Retinal pigment epithelial cell (primary cell): ENCODE data around the gene PLXNC1.

Experiments used
- DNase-seq: peaks from one replicate; pipeline ENCODE4 v3.0.0-alpha.2; 2010; ENCODE audit warnings: low read depth
- H3K4me3 ChIP-seq: 2 replicates; pipeline ENCODE4 v1.5.1; 2011; ENCODE audit warnings: mild to moderate bottlenecking, low read length, control low read depth, moderate library complexity
- TF ChIP-seq, protein P1 (sequence below): conservative IDR thresholded peaks from 2 replicates; pipeline ENCODE4 v1.5.1; 2011; ENCODE audit warnings: low read depth, low read length, control low read depth, inconsistent platforms

Gene PLXNC1

DNA sequence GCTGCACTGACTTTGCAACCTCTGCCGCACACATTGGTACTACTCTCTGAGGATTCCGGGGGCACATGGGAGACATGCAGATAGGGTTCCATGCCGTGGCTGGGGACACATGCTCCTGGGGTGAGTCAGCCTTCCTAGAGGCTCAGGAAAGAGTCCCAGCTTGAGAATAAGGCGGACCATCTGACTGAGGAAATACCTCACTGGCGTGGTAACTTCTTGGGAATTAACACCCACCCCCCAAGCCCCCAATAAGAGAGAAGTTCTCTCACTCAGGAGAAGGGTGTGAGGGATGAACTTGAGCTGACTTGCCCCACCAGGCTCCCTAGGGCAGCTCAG, 23.2 kb downstream of the PLXNC1 start:
- no peak overlapping the region for H3K4me3 ChIP-seq
- TF ChIP-seq, protein P1, sequence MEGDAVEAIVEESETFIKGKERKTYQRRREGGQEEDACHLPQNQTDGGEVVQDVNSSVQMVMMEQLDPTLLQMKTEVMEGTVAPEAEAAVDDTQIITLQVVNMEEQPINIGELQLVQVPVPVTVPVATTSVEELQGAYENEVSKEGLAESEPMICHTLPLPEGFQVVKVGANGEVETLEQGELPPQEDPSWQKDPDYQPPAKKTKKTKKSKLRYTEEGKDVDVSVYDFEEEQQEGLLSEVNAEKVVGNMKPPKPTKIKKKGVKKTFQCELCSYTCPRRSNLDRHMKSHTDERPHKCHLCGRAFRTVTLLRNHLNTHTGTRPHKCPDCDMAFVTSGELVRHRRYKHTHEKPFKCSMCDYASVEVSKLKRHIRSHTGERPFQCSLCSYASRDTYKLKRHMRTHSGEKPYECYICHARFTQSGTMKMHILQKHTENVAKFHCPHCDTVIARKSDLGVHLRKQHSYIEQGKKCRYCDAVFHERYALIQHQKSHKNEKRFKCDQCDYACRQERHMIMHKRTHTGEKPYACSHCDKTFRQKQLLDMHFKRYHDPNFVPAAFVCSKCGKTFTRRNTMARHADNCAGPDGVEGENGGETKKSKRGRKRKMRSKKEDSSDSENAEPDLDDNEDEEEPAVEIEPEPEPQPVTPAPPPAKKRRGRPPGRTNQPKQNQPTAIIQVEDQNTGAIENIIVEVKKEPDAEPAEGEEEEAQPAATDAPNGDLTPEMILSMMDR = no peak
- DNase-seq = no peak

DNA sequence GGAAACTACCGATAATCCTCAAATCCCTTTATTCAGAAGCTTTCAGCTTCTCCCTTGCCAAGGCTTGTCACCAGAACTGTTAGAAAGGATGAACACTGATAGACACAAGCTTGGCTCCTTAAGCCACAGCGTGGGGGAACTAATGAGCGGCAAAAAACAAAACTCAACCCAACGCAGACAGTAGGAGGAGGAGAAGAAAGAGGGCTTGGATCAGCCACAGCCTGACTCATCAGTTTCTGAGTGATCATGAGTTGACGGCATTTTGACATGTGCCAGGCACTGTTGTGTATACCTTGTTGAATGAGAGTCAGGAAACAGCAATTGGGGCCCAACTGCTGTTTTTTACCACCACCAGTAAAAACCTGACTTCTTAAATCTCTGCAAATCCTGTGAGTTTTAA, 23.7 kb downstream of the PLXNC1 start:
- no peak for DNase-seq
- H3K4me3 ChIP-seq = no peak overlapping the region
- TF ChIP-seq, protein P1 = no peak

DNA sequence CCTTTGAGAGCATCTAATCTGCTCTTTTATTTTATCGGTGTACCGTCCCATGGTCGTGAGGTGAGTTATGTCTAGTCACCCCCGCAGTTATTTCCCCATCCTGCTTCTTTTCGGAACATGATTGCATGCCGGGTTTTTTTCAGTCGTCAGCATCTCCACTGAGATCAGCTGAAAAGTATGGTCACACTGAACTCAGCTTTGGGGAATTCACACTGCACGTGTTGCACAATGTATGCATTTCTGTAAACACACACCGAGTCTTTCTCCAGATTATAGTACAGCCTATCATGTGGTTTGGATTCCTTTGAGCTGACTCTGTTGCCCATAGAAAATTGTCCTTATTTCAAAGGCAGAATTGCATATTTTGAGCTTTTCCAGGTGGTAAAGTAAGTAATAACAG, 24.6 kb downstream of the PLXNC1 start:
- no peak overlapping the region for H3K4me3 ChIP-seq
- TF ChIP-seq, protein P1 = no peak
- DNase-seq = peak; percentile 66

DNA sequence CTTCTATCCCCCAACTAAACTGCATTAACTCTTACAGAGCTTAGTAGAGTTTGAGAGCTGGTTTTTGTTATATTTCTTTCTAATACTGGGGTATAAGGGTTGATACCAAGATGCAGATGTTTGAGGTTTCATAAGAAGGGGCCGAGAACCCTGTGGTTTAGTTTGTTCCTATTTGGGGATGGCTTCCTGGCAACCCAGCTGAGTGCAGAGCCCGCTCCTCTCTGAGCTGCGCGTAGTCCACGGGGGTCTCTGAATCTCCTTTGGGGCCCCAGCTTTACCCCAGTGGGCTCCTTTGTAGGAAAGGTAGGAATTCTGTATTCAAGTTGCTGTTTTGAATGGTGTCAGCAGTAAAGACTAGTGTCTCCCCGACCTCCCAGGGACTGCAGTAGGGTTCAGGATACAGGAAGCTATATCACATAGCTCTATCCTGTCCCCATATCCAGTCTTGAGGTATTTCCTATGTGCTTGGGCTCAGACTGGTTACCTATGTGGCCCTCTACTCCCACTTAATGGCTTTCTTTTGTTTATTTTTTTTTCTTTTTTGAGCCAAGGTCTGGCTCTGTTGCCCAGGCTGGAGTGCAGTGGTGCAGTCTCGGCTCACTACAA, 25.4 kb downstream of the PLXNC1 start:
- no peak overlapping the region for H3K4me3 ChIP-seq
- no peak for DNase-seq
- TF ChIP-seq, protein P1 = no peak

DNA sequence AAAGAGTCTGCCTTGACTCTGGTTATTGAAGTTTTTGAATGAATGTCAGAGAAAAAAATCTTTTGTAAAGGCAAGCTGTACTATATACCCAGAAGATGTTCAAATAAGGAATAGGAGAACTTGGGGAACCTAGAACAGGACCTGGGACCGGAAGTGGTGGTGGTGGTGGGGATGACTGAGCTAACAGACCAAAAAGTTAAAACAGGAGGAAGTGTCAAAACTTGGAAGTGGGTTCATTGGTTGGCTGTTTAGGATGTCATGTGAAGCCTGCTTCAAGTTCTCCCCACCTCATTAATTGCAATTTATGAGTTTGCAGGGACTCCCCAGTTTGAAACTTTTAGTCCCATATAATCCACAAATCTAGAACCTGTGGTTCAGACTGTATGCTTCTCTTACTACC, 26.2 kb downstream of the PLXNC1 start:
- DNase-seq = no peak
- H3K4me3 ChIP-seq = no peak overlapping the region
- TF ChIP-seq, protein P1 = no peak

DNA sequence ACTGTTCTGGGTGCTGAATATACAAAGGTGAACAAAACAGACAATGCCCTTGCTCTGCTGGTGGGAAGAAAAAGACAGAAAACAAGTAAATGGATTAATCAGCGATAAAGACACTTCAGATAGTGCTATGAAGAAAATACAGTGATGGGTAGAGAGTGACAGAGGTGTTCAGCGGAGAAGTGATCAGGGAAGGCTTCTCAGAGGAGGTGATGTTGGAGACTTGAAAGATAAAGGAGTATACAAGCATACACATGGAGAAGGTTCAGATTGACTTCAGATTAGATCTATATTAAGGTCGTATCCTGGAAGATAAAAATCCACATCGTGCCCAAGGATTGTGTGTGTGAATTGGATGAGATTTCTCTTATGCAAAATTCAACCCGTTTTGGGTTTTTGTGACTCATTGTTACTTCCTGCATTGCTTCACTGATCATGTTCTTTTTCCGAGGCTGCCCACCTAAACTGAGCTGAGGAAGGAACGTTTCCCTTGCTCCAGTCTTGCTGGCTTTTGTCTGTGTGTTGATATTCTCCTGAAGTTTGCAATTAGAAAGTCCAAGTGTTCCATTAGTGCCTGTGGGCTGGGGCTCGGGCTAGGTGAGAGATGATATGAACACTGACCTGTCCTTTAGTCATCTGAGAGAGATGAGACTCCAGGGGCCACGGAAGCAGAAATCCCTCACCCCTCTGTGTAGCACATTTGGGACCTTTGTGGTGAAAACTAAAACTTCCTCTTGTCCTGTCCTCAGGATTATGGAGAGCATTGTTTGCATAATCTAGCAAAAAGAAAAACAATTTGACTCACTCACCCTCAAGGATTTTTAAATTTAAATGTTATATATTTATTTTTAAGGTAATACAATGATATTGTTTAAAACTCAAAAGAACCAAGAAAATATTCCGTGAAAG, 27.6 kb downstream of the PLXNC1 start:
- H3K4me3 ChIP-seq = no peak overlapping the region
- TF ChIP-seq, protein P1 = no peak
- DNase-seq = no peak

DNA sequence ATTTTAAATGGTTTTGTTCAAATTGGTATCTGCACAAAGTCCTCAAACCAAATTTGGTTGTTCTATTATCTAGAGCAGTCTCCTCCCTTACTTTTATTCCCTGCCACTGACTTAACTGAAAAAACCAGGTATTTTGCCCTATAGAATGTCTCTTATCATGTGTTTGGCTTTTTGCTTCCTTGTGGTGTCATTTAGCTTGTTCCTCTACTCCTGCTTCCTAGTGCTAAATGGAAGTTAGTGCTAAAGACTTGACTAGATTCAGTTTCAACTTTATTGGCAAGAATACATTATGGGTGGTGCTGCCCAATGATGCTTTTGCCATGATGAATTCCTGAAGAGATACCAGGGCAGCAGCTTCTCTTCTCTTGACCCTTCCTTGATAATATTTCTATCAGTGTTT, 29.7 kb downstream of the PLXNC1 start:
- DNase-seq = no peak
- H3K4me3 ChIP-seq = no peak overlapping the region

More for the DNA sequence above, 29.7 kb downstream of the PLXNC1 start:
- TF ChIP-seq, protein P1 = no peak
